Astrocyte of the spinal cord (primary cell): Measurements from ENCODE around the gene NACA2.
"Not testable (repeated sequence)": the region's sequence is repeated elsewhere in the genome, so short reads cannot be mapped to it uniquely, and the experiment has no call there.

Source experiments
- DNase-seq: peaks from one replicate; pipeline ENCODE4 v3.0.0; 2011; ENCODE audit warnings: low read depth, low spot score
- H3K4me3 ChIP-seq: 2 replicates; pipeline ENCODE4 v1.5.1; 2011; ENCODE audit warnings: low read depth, mild to moderate bottlenecking, low read length, moderate library complexity
- CTCF ChIP-seq: IDR thresholded peaks from 2 replicates; pipeline ENCODE4 v1.5.1; 2012; ENCODE audit warnings: low read depth, mild to moderate bottlenecking, low read length, inconsistent platforms
- in situ Hi-C: cut with HindIII; loops from 2 replicates; pipeline ENCODE4 v1.10.0; 2017; ENCODE audit warnings: low sequenced_read_pairs

Gene NACA2

GRCh38 chr17:61560071-61560470 is 30.9 kb downstream of the NACA2 start:
- DNase-seq = no peak
- H3K4me3 ChIP-seq = no peak overlapping the region
- TF ChIP-seq CTCF = no peak
- in situ Hi-C loops = no loop called here

GRCh38 chr17:61556224-61557188 is 34.5 kb downstream of the NACA2 start:
- TF ChIP-seq CTCF = no peak
- no peak overlapping the region for H3K4me3 ChIP-seq
- DNase-seq = peak; percentile 15
- in situ Hi-C loops = no loop called here

- in situ Hi-C loops = no loop called here
- H3K4me3 ChIP-seq = no peak overlapping the region
- no peak for TF ChIP-seq CTCF
- no peak for DNase-seq
Observed at GRCh38 chr17:61555127-61555566, 35.9 kb downstream of the NACA2 start.

GRCh38 chr17:61554209-61554608 is 36.8 kb downstream of the NACA2 start:
- TF ChIP-seq CTCF = no peak
- no peak overlapping the region for H3K4me3 ChIP-seq
- no peak for DNase-seq
- in situ Hi-C loops = no loop called here

GRCh38 chr17:61552560-61552959 is 38.5 kb downstream of the NACA2 start:
- H3K4me3 ChIP-seq, DNase-seq, in situ Hi-C loops: not testable (repeated sequence)

GRCh38 chr17:61551255-61551742 is 39.7 kb downstream of the NACA2 start:
- peak; percentile 45 for DNase-seq
- peak; percentile 73 for TF ChIP-seq CTCF
- no peak overlapping the region for H3K4me3 ChIP-seq
- in situ Hi-C loops = no loop called here

- H3K4me3 ChIP-seq = no peak overlapping the region
- TF ChIP-seq CTCF = no peak
- in situ Hi-C loops = no loop called here
- DNase-seq = no peak
Observed at GRCh38 chr17:61547113-61547512, 43.9 kb downstream of the NACA2 start.
